ENCODE measurements around the gene PRSS2. TPM values are rescaled to one million over a fixed set of nuclear protein-coding genes. Genes with fewer than 3 reads are reported as not detected.

Gene PRSS2
- total RNA-seq, 2 donors from 2014 or later, result 4.8 to 9.9 TPM

GRCh38 chr7:142805350-142806021, 34.7 kb downstream of the PRSS2 start:
- WGBS, 2 experiments (ENCODE audit: insufficient coverage in 1 of 2, insufficient read length in 1 of 2), result 87 to 100% methylated on average over 1 to 3 of the region's 3 CpGs
- Mint-ChIP-seq H3K9me3 (no peaks in the 10 kb centered on the region), H3K4me3 (no peak overlapping the region), H3K36me3 (ENCODE audit: low read depth) (no peaks in the 10 kb centered on the region), H3K27ac (no peak overlapping the region), H3K27me3 (ENCODE audit: insufficient read depth) (peaks cover 76% of the 10 kb centered on the region), H3K4me1 (peaks cover 4% of the 10 kb centered on the region)
- Histone ChIP-seq H3K27me3 (ENCODE audit: control insufficient read depth, insufficient read depth, low read length, poor library complexity, severe bottlenecking) (peaks cover 11% of the 10 kb centered on the region), H3K9me3 (ENCODE audit: control insufficient read depth, low read length) (no peaks in the 10 kb centered on the region), H3K36me3 (ENCODE audit: control insufficient read depth, insufficient read depth, low read length) (no peaks in the 10 kb centered on the region), H3K9ac (ENCODE audit: extremely low read depth, low read length, poor library complexity, severe bottlenecking) (no peak overlapping the region), H3K27ac (ENCODE audit: low read depth, low read length) (no peak overlapping the region), H3K4me1 (ENCODE audit: control insufficient read depth, insufficient read depth, low read length) (peaks cover 6% of the 10 kb centered on the region), H3K4me3 (ENCODE audit: low read length) (no peak overlapping the region)
- no peak for DNase-seq
- TF ChIP-seq, protein P1, sequence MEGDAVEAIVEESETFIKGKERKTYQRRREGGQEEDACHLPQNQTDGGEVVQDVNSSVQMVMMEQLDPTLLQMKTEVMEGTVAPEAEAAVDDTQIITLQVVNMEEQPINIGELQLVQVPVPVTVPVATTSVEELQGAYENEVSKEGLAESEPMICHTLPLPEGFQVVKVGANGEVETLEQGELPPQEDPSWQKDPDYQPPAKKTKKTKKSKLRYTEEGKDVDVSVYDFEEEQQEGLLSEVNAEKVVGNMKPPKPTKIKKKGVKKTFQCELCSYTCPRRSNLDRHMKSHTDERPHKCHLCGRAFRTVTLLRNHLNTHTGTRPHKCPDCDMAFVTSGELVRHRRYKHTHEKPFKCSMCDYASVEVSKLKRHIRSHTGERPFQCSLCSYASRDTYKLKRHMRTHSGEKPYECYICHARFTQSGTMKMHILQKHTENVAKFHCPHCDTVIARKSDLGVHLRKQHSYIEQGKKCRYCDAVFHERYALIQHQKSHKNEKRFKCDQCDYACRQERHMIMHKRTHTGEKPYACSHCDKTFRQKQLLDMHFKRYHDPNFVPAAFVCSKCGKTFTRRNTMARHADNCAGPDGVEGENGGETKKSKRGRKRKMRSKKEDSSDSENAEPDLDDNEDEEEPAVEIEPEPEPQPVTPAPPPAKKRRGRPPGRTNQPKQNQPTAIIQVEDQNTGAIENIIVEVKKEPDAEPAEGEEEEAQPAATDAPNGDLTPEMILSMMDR (conservative IDR thresholded peaks at IDR 0.05), result no peak

DNA sequence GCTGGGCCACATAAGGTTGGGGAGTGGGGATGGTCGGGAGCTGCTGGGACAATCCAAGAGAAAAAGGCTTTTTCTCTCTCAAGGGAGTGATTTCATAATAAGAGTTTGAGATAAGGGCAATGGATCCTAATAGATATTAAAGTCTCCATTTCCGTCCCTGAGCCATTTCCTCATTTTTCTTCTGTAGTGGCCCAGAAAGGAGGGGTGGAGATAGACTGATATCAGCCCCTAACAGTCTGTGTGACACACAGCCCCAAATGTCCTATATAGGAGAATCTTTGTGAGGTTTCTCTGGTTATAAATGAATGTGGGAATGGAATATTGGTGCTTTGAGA, 35.2 kb downstream of the PRSS2 start:
- Mint-ChIP-seq H3K27me3 (ENCODE audit: insufficient read depth) (peaks cover 71% of the 10 kb centered on the region), H3K4me3 (no peak overlapping the region), H3K9me3 (no peaks in the 10 kb centered on the region), H3K4me1 (peaks cover 4% of the 10 kb centered on the region), H3K27ac (no peak overlapping the region), H3K36me3 (ENCODE audit: low read depth) (no peaks in the 10 kb centered on the region)
- WGBS, 2 experiments (ENCODE audit: insufficient coverage in 1 of 2, insufficient read length in 1 of 2), result 88% methylated on average over 2 of the region's 2 CpGs; no CpG with 5 or more reads in 1 of the 2 experiments
- Histone ChIP-seq H3K27ac (ENCODE audit: low read depth, low read length) (no peak overlapping the region), H3K4me1 (ENCODE audit: control insufficient read depth, insufficient read depth, low read length) (peaks cover 6% of the 10 kb centered on the region), H3K4me3 (ENCODE audit: low read length) (no peak overlapping the region), H3K9ac (ENCODE audit: extremely low read depth, low read length, poor library complexity, severe bottlenecking) (no peak overlapping the region), H3K36me3 (ENCODE audit: control insufficient read depth, insufficient read depth, low read length) (no peaks in the 10 kb centered on the region), H3K9me3 (ENCODE audit: control insufficient read depth, low read length) (no peaks in the 10 kb centered on the region), H3K27me3 (ENCODE audit: control insufficient read depth, insufficient read depth, low read length, poor library complexity, severe bottlenecking) (peaks cover 8% of the 10 kb centered on the region)
- peak; percentile 19 for DNase-seq
- TF ChIP-seq, protein P1 (conservative IDR thresholded peaks at IDR 0.05), result no peak

DNA sequence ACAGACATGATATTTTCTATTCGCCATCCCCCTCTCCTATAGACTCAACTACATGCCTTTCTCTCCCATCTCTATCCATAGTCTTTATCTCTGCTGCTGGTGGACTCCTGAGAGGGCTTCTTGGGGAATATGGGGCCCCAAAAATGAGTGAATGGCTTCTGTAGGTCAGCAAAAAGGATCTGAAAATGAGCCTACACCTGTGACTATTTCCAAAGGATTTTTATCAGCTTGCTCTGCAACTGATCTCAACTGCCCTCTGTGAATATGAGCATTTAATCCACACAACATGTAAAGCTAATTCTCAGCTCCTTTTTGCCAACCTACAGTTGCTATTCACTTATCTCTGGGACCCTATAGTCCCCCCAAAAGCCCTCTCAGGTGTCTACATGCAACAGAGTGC, 36.2 kb downstream of the PRSS2 start:
- Mint-ChIP-seq H3K27me3 (ENCODE audit: insufficient read depth) (peaks cover 63% of the 10 kb centered on the region), H3K36me3 (ENCODE audit: low read depth) (no peaks in the 10 kb centered on the region), H3K4me1 (peaks cover 6% of the 10 kb centered on the region), H3K9me3 (no peaks in the 10 kb centered on the region), H3K27ac (no peak overlapping the region), H3K4me3 (no peak overlapping the region)
- DNase-seq, result no peak
- TF ChIP-seq, protein P1 (conservative IDR thresholded peaks at IDR 0.05), result no peak
- H3K36me3 ChIP-seq (ENCODE audit: control insufficient read depth, insufficient read depth, low read length), result no peaks in the 10 kb centered on the region
- H3K9ac ChIP-seq (ENCODE audit: extremely low read depth, low read length, poor library complexity, severe bottlenecking), result no peak overlapping the region
- H3K27ac ChIP-seq (ENCODE audit: low read depth, low read length), result no peak overlapping the region
- 100% methylated on average over 1 of the region's 1 CpG; no CpG with 5 or more reads in 1 of the 2 experiments for WGBS, 2 experiments (ENCODE audit: insufficient coverage in 1 of 2, insufficient read length in 1 of 2)
- H3K4me3 ChIP-seq (ENCODE audit: low read length), result no peak overlapping the region
- no peaks in the 10 kb centered on the region for H3K9me3 ChIP-seq (ENCODE audit: control insufficient read depth, low read length)
- H3K27me3 ChIP-seq (ENCODE audit: control insufficient read depth, insufficient read depth, low read length, poor library complexity, severe bottlenecking), result peaks cover 3% of the 10 kb centered on the region
- peaks cover 6% of the 10 kb centered on the region for H3K4me1 ChIP-seq (ENCODE audit: control insufficient read depth, insufficient read depth, low read length)
